IMR-90 (cell line): Measurements from ENCODE around the gene SCAF1.

Experiments
- CHD1 ChIP-seq: IDR thresholded peaks from 2 replicates; pipeline ENCODE4 v1.6.1; 2012; ENCODE audit warnings: low read depth, low read length, improper control_type of control experiment
- CTCF ChIP-seq: conservative IDR thresholded peaks from 2 replicates; pipeline ENCODE4 v1.5.1; 2012; ENCODE audit warnings: mild to moderate bottlenecking, low read depth, low read length, improper control_type of control experiment
- ELK1 ChIP-seq: fragments of 150-350 bp; IDR thresholded peaks from 2 replicates; pipeline ENCODE4 v1.6.1; 2016; ENCODE audit warnings: low read depth, mild to moderate bottlenecking, low read length, moderate library complexity, borderline replicate concordance
- MXI1 ChIP-seq: IDR thresholded peaks from 2 replicates; pipeline ENCODE4 v1.6.1; 2012; ENCODE audit warnings: low read depth, mild to moderate bottlenecking, low read length, moderate library complexity, borderline replicate concordance
- POLR2A ChIP-seq: IDR thresholded peaks from 2 replicates; pipeline ENCODE4 v1.6.1; 2012; ENCODE audit warnings: mild to moderate bottlenecking, low read depth, low read length
- RFX5 ChIP-seq: IDR thresholded peaks from 2 replicates; pipeline ENCODE4 v1.8.0; 2012; ENCODE audit warnings: low read depth, mild to moderate bottlenecking, low read length, moderate library complexity

- no peak for TF ChIP-seq CTCF
- no peak for TF ChIP-seq ELK1
- TF ChIP-seq POLR2A: no peak
- no peak for TF ChIP-seq RFX5
- TF ChIP-seq CHD1: no peak
- TF ChIP-seq MXI1: no peak
These were observed 9.4 kb upstream of the SCAF1 start for GRCh38 chr19:49632576-49632975.
